ENCODE measurements around the gene C20orf204. TPM values are rescaled to one million over a fixed set of nuclear protein-coding genes. Genes with fewer than 3 reads are reported as not detected.
A peak's percentile ranks its signal among the peaks of the same experiment; 100 is the strongest.

Gene C20orf204
- total and polyA plus RNA-seq, 4 donors, result 0.07 to 0.59 (median 0.12) TPM

- Histone ChIP-seq H3K4me1 (ENCODE audit: control insufficient read depth in 4 of 4, insufficient read depth in 4 of 4, low read length in 3 of 4) (peaks cover 0 to 11% (median 2%) of the 10 kb centered on the region in 4 donors), H3K9ac (ENCODE audit: low read depth in 1 of 2, low read length in 2 of 2) (no peak overlapping the region), H3K4me3 (ENCODE audit: low read depth in 1 of 3, low read length in 3 of 3) (no peak overlapping the region), H3K27me3 (ENCODE audit: control insufficient read depth in 4 of 4, insufficient read depth in 4 of 4, low read length in 3 of 4) (peaks cover 0 to 11% (median 3%) of the 10 kb centered on the region in 4 donors), H3K27ac (ENCODE audit: low read depth in 1 of 2, low read length in 2 of 2) (peak overlapping the region; percentile 38 to 54), H3K9me3 (ENCODE audit: control insufficient read depth in 4 of 4, low read length in 3 of 4) (no peaks in the 10 kb centered on the region), H3K36me3 (ENCODE audit: control insufficient read depth in 4 of 4, insufficient read depth in 3 of 4, low read depth in 1 of 4, low read length in 3 of 4) (no peaks in the 10 kb centered on the region)
- DNase-seq (ENCODE audit: low spot score), result no peak
- 62% methylated on average over 15 of the region's 15 CpGs for WGBS
- TF ChIP-seq FOXA2 (IDR thresholded peaks at IDR 0.05), result no peak
- no peak for TF ChIP-seq JUND (IDR thresholded peaks at IDR 0.05)
- no peak for TF ChIP-seq RXRA (IDR thresholded peaks at IDR 0.05)
- TF ChIP-seq ZBTB33 (IDR thresholded peaks at IDR 0.05), result no peak
- no peak for TF ChIP-seq MAX (IDR thresholded peaks at IDR 0.05)
These were observed 15.8 kb downstream of the C20orf204 start for GRCh38 chr20:64051561-64052325.

GRCh38 chr20:64052326-64052722, 16.3 kb downstream of the C20orf204 start:
- H3K36me3 ChIP-seq (ENCODE audit: control insufficient read depth in 4 of 4, insufficient read depth in 3 of 4, low read depth in 1 of 4, low read length in 3 of 4), result no peaks in the 10 kb centered on the region
- no peak for TF ChIP-seq GABPA (IDR thresholded peaks at IDR 0.05 in 1 of 2, conservative IDR thresholded peaks at IDR 0.05 in 1 of 2)
- no peak for TF ChIP-seq REST (IDR thresholded peaks at IDR 0.05)
- no peak for TF ChIP-seq RAD21 (IDR thresholded peaks at IDR 0.05)
- TF ChIP-seq TAF1 (conservative IDR thresholded peaks at IDR 0.05), result no peak
- no peak for TF ChIP-seq JUND (IDR thresholded peaks at IDR 0.05)
- no peak for TF ChIP-seq NR2F2 (IDR thresholded peaks at IDR 0.05)
- TF ChIP-seq YY1 (IDR thresholded peaks at IDR 0.05), result no peak
- no peak for TF ChIP-seq ATF3 (IDR thresholded peaks at IDR 0.05)
- TF ChIP-seq MAX (IDR thresholded peaks at IDR 0.05), result no peak
- TF ChIP-seq HNF4A (conservative IDR thresholded peaks at IDR 0.05), result no peak
- no peak for TF ChIP-seq EGR1 (IDR thresholded peaks at IDR 0.05; ENCODE audit: low read depth in 2 of 2)
- TF ChIP-seq FOXA1 (IDR thresholded peaks at IDR 0.05), result no peak
- TF ChIP-seq CTCF (IDR thresholded peaks at IDR 0.05; ENCODE audit: low read depth, low read length, missing input control), result no peak
- TF ChIP-seq ZBTB33 (IDR thresholded peaks at IDR 0.05), result no peak
- no peak for TF ChIP-seq HNF4G (IDR thresholded peaks at IDR 0.05)
- H3K4me1 ChIP-seq (ENCODE audit: control insufficient read depth in 4 of 4, insufficient read depth in 4 of 4, low read length in 3 of 4), result peaks cover 0 to 14% (median 2%) of the 10 kb centered on the region in 4 donors
- 86% methylated on average over 10 of the region's 10 CpGs for WGBS
- H3K4me3 ChIP-seq (ENCODE audit: low read depth in 1 of 3, low read length in 3 of 3), result no peak overlapping the region
- peaks cover 0 to 11% (median 1%) of the 10 kb centered on the region in 4 donors for H3K27me3 ChIP-seq (ENCODE audit: control insufficient read depth in 4 of 4, insufficient read depth in 4 of 4, low read length in 3 of 4)
- H3K9me3 ChIP-seq (ENCODE audit: control insufficient read depth in 4 of 4, low read length in 3 of 4), result no peaks in the 10 kb centered on the region
- DNase-seq (ENCODE audit: low spot score), result no peak
- no peak overlapping the region for H3K9ac ChIP-seq (ENCODE audit: low read depth in 1 of 2, low read length in 2 of 2)
- H3K27ac ChIP-seq (ENCODE audit: low read depth in 1 of 2, low read length in 2 of 2), result peak overlapping the region; percentile 9 to 54
